GM18858 (cell line): Measurements from ENCODE around the gene POLRMT.
A peak's percentile ranks its signal among the peaks of the same experiment; 100 is the strongest.

Source experiments
- ATAC-seq: cut with Tn5 transposase; IDR thresholded peaks from one replicate; pipeline ENCODE4 v1.9.1; 2021; ENCODE audit not compliant: unreplicated experiment

Gene POLRMT

DNA sequence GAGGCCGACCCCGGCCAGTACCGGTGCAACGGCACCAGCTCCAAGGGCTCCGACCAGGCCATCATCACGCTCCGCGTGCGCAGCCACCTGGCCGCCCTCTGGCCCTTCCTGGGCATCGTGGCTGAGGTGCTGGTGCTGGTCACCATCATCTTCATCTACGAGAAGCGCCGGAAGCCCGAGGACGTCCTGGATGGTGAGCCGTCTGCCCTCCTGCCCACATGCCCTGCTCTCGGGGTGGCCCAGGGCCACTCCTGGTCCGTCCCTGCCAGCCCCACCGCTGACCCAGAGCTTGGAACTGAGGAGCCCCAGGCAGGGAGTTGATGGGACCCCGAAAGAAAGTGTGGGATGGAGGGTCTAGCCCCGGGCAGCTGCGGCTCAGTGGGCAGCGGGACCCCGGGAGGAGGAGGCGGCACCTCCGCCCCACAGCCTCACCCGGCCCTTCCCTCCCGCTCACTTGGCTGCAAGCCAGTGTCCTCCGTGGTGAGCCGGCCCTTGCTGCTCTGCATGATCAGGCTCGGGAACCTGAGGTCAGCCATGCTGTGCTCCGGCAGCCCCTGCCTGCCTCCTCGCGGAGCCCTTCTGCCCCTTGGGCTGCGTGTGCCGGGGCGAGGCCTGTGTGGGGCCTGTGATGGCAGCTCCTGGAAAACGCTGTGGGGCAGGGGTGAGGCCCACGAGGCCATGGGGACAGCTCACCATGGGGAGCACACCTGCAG is 51.8 kb downstream of the POLRMT start:
- ATAC-seq = no peak

DNA sequence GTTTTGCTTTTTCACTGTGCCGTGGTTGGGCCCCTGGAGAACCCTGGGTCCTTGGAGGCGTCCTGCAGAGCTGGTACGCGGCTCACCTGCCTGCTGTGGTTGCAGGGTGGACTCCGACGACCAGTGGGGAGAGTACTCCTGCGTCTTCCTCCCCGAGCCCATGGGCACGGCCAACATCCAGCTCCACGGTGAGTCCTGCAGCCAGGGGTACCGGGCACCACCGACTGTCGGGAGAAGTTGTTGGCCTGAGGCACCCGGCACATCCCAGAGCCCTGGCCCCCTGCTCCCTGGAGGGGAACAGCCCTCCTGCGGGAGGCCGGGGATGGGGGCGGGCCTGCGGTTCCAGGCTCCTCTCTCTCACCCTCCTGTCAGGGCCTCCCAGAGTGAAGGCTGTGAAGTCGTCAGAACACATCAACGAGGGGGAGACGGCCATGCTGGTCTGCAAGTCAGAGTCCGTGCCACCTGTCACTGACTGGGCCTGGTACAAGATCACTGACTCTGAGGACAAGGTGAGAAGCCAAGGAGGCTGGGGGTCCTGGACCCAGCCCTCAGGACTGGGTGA is 53.0 kb downstream of the POLRMT start:
- no peak for ATAC-seq

DNA sequence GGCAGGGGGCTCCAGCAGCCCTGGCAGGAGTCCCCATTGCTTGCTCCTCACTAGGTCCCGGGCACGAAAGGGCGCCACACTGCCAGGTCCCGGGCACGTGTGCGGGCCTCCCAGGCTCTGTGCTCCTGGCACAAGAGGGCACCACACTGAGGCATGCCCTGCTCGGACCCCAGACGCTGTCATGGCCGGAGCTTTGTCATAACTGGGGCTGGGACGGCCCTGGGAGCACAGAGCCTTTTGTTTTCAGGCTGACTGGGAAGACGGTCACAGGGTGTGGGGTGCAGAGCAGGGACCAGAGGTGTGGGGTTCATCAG is 53.5 kb downstream of the POLRMT start:
- no peak for ATAC-seq

DNA sequence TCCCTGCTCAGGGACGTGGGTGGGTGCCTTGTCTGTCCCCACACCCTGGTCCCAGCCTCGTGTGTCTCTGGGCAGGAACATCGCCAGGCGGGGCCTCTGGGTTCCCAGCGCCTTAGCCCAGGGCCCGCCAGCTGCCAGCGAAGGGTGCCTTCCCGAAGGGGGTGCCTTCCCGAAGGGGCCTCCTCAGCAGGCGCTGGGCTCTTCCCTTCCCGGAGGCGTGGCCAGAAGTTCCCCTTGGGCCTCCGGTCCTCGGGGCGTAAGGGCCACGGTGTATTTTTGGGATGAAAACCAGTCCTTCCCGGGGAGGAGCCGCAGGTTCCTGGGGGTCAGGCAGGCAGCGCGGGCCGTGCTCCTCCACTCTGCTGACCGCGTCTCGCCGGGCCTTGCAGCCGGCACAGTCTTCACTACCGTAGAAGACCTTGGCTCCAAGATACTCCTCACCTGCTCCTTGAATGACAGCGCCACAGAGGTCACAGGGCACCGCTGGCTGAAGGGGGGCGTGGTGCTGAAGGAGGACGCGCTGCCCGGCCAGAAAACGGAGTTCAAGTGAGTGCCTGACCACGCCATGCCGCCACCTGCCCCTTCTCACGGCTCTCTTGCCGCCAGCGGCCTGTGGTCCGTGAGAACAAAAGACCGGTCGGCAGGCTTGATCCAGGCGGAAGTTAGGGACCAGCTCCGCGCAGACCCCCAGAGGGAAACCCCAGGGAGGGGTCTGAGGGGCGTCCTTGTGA is 54.1 kb downstream of the POLRMT start:
- ATAC-seq = no peak

DNA sequence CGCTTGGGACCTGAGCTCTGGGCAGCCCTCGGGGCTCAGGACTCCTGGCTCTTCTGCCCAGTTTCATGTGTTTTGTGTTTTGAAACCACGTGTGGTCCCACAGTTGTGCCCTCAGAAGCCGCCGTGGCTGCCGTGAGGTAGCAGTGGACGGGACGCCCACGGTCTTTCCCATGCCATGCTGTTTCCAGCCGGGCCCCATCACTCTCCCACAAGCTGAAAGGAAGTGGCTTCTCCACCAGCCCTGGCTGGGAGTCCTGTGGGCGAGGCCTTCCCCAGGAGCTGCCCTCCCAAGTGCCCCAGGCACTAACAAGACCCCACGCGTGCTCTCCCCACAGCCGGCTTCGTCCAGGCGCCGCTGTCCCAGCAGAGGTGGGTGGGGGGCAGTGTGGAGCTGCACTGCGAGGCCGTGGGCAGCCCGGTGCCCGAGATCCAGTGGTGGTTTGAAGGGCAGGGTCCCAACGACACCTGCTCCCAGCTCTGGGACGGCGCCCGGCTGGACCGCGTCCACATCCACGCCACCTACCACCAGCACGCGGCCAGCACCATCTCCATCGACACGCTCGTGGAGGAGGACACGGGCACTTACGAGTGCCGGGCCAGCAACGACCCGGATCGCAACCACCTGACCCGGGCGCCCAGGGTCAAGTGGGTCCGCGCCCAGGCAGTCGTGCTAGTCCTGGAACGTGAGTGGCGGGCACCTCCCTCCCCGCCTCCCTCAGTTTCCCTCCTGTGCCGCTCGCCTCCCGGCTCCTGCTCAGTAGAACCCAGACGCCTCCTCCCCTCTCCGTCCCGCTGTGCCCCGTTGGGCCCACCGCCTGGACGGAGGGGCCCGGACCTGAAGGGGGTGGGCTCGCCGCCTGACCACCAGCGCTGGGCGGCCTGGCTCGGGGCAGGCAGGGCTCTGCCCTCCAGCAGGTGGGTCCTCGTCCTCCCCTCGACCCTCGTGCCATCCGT is 55.6 kb downstream of the POLRMT start:
- no peak for ATAC-seq

DNA sequence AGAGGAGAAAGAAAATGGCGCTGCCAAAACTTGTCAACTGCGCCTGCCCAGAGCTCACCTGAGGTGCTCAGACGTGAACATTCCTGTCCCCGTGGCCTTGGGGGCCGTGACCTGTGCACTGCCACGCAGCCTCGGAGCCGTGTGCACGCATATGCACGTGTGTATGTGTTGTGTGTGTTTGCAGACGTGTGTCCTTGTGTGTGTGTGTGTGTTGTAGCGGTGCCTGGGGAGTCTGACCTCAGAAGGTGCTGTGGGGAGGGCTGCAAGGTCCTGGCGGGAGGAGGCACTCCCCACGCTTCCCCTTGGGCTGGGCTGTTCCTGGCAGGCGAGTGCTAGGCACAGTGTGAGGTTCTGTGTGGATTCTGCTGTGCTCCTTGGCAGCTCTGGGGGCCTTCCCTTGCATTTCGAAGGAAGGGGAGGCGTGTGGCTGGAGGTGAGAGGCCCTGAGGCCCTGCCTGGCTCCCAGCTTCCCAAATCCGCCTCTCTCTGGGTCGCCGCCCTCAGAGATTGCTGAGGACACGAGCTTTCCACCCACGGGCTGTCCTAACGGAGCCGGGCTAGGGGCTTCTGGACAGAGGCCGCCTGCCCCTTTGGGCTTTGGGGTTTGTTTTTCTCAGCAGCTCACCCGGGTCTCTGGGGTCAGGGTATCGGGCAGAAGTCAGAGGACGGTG is 56.4 kb downstream of the POLRMT start:
- ATAC-seq = no peak

DNA sequence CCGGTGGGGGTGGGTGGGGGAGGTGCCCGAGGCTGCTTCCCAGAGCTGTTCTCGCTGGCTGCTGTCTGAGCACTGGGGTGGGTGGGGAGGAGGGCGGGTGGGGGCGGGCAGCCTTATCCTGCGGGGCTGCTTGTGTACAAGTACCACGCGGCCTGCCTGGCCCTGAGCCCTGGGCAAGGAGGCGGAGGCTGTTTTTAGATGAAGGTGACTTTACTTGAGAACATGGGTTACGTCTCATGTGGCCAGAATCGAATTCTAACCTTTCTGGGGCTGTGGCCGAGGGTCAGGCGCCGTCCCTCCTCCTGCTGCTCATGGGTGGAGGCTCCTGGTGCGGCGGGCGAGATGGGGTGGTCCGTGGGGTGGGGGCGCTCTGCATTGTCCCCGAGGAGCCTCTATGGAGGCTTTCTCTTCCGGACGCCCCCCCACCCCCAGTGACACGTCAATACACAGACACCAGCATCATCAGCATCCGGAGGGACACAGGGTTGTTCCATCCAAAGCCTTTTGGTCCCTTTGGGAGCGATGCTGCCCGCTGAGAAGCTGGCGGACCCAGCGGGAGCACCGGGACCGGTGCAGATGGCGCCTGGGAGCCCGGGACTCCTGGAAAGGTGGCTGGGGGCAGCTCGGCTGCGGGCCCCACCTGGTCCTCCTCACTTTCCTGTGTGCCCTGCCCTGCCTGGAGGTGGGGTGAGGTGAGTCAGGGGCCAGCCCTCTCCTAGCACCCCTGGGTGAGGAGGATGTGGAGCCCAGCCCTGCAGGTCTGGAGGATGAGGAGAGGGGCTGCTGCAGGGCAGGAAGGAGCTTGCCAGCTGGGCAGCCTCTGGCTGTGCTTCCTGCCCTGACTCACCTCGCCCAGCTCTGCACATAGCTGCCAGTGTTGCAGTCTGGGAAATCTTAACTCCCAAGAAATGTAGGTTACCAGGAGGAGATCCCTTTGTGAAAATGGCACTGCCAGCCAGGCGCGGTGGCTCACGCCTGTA is 57.5 kb downstream of the POLRMT start:
- no peak for ATAC-seq

DNA sequence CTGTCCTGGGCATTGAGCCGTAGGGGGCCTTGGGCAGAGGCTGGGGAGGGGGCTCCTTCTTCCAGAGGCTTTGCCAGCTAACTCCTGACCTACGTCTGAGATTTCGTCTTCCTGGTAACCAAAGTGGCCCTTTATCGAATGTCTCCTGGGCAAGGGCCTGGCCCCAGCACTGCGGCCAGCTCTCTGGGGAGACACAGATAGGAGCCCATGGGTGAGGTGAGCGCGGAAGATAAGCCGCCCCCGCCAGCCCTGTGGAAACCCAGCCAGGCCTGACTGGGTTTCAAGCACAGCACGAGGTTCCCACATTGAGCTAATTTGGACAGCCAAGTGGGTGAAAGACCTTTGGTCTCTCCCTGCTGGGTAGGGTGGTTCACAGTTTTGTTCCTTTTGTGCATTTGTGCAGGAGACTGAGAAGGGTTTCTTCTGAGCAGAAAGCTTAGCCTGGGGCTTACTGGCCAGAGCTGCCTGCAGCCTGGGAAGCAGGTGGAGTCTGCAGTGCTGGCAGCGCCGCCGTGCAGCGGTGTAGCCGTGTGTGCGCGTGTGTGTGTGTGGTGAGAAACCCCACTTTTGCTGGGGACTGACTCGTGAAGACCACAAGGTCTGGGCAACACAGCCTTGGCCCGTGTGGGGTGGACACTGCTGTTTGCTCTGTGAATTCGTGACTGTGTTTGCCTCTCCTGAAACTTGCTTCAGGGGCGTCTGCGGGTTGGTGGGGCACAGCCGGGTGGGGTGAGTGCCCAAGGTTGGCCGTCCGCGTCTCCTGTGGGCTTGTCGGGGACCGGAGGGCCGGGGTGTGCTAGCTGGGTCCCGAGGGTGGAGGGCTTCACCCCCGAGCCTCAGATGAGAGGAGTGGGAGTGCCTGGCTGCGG is 58.4 kb downstream of the POLRMT start:
- no peak for ATAC-seq

DNA sequence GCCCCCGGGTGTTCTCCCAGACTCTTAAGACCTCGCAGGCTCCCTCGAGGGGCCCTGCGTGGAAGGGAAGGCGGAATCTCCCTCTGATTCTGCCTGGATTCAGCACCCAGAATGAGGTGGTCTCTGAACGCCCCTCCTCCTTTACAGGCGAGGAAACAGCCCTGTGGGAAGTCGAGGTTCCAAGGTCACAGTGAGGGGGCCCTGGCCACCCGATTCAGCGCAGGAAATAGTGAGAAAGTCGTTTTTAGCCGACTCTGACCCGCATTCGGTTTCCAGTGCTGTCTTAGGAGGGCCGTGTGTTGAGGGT is 59.9 kb downstream of the POLRMT start:
- no peak for ATAC-seq

DNA sequence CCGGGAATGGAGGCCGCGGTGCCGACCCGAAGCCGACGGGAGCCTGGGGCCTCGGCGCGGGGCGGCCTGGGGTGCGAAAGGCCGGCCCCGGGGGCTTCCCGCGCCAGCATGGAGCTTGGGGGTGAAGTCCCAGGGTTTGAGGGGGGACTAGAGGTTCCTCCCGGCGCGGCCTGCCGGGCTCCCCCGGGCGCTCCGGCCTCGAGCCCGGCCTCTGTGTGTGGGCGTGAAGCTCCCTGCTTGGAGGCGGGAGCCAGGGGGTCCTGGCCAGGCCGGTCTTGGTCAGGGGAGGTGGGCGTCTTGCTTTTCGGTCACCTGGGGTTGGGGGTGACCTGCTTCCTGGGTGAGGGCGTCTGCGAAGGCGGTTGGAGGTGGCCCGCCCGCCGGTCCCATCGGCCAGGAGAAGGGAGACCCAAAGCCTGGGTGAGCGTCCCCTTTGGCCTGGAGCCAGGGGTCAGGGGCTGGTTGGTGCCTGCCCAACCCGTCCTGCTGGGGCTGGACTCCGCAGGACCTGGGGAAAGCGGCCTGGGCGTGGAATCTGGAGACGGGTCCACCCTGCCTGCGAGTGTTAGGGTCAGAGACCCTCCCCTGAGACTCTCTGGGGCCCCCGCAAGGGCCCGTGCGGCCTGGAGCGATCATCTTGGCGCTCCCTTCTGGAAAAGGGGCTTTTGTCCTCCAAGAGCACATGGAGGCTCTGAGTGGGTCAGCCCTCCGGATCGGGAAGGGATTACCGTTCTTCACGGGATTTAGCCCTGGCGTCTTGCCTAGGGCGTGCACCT is 60.4 kb downstream of the POLRMT start:
- ATAC-seq = peak; percentile 11

DNA sequence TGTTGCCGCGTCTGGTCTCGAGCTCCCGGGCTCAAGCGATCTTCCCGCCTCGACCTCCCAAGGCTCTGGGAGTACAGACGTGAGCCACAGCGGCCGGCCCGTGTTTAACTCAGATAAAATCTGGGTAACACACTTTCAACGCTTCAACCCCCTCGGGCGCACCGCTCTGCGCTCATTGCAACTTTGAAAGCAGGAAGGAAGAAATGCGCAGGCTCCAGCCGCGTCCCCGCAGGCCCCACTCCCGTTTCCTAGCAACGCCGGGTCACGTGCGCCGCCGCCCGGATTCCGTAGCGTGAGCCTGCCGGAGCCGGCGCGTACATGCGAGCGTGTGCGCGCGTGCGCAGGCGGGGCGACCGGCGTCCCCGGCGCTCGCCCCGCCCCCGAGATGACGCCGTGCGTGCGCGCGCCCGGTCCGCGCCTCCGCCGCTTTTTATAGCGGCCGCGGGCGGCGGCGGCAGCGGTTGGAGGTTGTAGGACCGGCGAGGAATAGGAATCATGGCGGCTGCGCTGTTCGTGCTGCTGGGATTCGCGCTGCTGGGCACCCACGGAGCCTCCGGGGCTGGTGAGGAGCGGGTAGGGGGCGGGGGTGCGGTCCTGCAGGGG is 61.1 kb downstream of the POLRMT start, which contains the start of gene BSG:
Gene BSG (plus strand): TSS at position 457 of the 603 bp plus-strand sequence. CDS start 39 bp downstream, at position 496.
- ATAC-seq = peak; percentile 63

DNA sequence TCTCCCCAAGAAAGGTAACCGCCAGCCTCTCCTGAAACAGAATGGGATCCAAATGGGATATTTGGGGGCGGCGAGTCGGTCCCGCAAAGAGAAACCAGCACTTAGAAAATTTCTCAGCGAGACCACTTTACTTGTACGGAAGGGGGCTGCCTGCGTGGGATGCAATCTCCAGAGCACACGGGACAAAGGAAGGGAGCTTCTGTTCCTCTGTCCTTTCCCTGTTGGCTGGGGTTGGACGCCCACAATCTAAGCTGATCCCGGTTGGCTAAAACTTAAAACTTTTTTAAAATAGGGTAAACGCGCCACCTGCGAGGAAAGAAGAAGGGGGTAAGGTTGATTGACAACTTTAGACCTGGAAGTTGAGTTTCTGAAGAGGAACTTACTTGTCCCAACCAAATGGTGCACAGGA is 61.8 kb downstream of the POLRMT start:
- ATAC-seq = no peak

DNA sequence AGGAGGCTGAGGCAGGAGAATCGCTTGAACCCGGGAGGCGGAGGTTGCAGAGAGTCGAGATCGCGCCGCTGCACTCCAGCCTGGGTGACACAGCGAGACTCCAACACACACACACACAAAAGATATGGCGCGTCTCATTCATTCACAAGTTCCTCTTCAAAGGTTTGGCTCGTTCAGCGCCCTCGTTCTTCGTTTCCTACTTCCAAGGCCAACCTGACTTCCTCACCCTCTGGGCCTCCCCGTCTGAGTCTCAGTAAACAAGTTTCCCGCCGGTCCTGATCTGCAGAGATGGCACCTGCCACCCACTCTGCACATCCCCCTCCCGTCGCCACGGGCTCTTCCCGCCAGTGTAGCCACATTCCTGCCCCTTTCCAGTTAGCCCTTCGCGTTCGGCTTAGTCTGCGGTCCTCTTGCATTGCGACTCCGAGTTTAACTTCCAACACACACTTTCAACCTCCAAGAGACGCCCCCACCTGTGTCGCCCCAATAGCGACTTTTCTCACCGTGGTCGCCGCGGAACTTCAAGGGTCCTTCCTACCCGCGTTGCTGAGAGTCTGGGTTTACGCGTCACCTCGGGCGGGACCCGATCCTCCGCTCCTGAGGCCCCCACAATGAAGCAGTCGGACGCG is 62.3 kb downstream of the POLRMT start:
- no peak for ATAC-seq

DNA sequence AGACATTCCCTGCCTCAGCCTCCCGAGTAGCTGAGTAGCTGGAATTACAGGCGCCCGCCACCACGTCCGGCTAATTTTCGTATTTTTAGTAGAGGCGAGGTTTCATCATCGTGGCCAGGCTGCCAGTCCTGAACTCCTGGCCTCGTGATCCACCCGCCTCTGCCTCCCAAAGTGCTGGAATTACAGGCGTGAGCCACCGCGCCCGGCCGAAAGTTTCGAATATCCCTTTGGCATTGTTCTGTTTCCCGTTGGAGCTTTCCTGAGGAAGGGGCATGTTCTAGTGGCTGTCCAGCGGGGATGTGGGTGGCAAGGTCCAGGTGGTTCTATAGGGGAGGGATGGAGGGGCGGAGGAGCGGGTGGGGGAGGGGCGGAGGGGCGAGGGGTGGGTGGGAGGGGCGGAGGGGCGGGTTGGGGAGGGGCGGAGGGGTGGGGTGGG is 63.1 kb downstream of the POLRMT start:
- ATAC-seq = no peak

DNA sequence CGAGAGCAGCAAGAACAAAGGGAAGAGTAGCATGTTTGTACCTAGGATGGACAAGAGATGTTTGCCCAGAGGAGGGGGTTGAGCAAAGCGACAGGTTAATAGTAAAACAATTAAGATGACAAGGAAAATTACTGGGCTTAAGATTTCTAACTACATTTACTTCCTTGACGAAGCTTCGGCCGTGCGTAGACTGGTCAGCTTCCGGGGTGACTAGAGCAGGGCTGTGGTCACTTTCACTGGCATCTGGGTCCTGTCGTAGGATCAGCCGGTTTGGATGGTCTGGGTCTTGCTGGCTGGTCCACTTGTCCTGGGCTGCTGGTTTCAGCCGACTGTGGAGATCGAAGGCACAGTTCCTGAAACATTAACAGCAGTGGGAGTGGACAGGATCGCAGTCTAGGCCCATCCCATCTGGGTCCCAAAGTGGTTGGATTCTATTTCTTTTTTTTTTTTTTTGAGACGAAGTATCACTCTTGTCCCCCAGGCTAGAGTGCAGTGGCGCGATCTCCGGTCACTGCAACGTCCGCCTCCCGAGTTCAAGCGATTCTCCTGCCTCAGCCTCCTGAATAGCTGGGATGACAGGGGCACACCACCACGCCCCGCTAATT is 65.9 kb downstream of the POLRMT start:
- ATAC-seq = no peak
